Stimulated activated naive CD4-positive, alpha-beta T cell treated with Interleukin-2 at 50 U/mL for 16 hours (primary cell): ENCODE measurements around the gene GCN1.
"Not testable (repeated sequence)": the region's sequence is repeated elsewhere in the genome, so short reads cannot be mapped to it uniquely, and the experiment has no call there.

Source experiments
- DNase-seq: peaks from one replicate; lab custom pipeline; 2025; lab: John Stamatoyannopoulos, UW

Gene GCN1

GRCh38 chr12:120214626-120215356, 20.3 kb upstream of the GCN1 start:
- DNase-seq = no peak

- no peak for DNase-seq
Measured at GRCh38 chr12:120213758-120214157, 19.2 kb upstream of the GCN1 start.

GRCh38 chr12:120213182-120213581, 18.7 kb upstream of the GCN1 start:
- not testable (repeated sequence) for DNase-seq

GRCh38 chr12:120212301-120212700, 17.8 kb upstream of the GCN1 start:
- no peak for DNase-seq

- DNase-seq = no peak
Measured at GRCh38 chr12:120211904-120212283, 17.4 kb upstream of the GCN1 start.

GRCh38 chr12:120211243-120211903, 16.9 kb upstream of the GCN1 start:
- DNase-seq = no peak

- DNase-seq = no peak
Measured at GRCh38 chr12:120209851-120210250, 15.3 kb upstream of the GCN1 start.

GRCh38 chr12:120207227-120207626, 12.7 kb upstream of the GCN1 start:
- no peak for DNase-seq

- DNase-seq = not testable (repeated sequence)
Measured at GRCh38 chr12:120206781-120207180, 12.3 kb upstream of the GCN1 start.

GRCh38 chr12:120206228-120206627, 11.7 kb upstream of the GCN1 start:
- no peak for DNase-seq

GRCh38 chr12:120204171-120204570, 9.7 kb upstream of the GCN1 start:
- no peak for DNase-seq

- DNase-seq = no peak
Measured at GRCh38 chr12:120200364-120200800, 5.9 kb upstream of the GCN1 start.

- DNase-seq = peak; percentile 52
Measured at GRCh38 chr12:120199595-120200306, 5.2 kb upstream of the GCN1 start.

GRCh38 chr12:120199025-120199424, 4.5 kb upstream of the GCN1 start:
- no peak for DNase-seq

- no peak for DNase-seq
Measured at GRCh38 chr12:120197542-120197887, 3.0 kb upstream of the GCN1 start.

- DNase-seq = not testable (repeated sequence)
Measured at GRCh38 chr12:120196817-120197541, 2.5 kb upstream of the GCN1 start.

- no peak for DNase-seq
Measured at GRCh38 chr12:120196363-120196762, 1.8 kb upstream of the GCN1 start.

GRCh38 chr12:120194226-120194533, 335 bp downstream of the GCN1 start:
- DNase-seq = no peak

- DNase-seq = not testable (repeated sequence)
Measured at GRCh38 chr12:120193286-120193685, 1.2 kb downstream of the GCN1 start.

- DNase-seq = no peak
Measured at GRCh38 chr12:120190985-120191480, 3.5 kb downstream of the GCN1 start.

GRCh38 chr12:120190386-120190785, 4.1 kb downstream of the GCN1 start:
- DNase-seq = no peak

- no peak for DNase-seq
Measured at GRCh38 chr12:120186654-120187053, 7.9 kb downstream of the GCN1 start.
